HCT116 (cell line): ENCODE data around the gene CUX1. TPM values are rescaled to one million over a fixed set of nuclear protein-coding genes. Genes with fewer than 3 reads are reported as not detected.

ENCODE experiments used
- ATAC-seq: fragments of 200-7000 bp; cut with Tn5 transposase; 2 replicates; pipeline ENCODE4 v1.9.1; 2020; ENCODE audit warnings: mild to moderate bottlenecking, moderate library complexity
- BruUV-seq: library from RNA; stranded (reverse); fragments of 400-500 nt; replicated peaks from 2 replicates; lab custom pipeline; 2021; lab: Mats Ljungman, UMichigan
- CTCF ChIA-PET: fragments of 300-600 bp; sonication (Branson Sonifier 250); formaldehyde crosslinking; loops from one replicate; lab custom pipeline; 2021; ENCODE audit warnings: antibody characterized with exemption; lab: Charles Lee
- POLR2A ChIA-PET: fragments of 300-600, 350-600 bp; sonication (Branson Sonifier 250); formaldehyde crosslinking; loops from one replicate; lab custom pipeline; 2021; ENCODE audit warnings: antibody characterized with exemption; lab: Charles Lee
- RAD21 ChIA-PET, 2 experiments: fragments of 300-600 bp; sonication (Branson Sonifier 250); formaldehyde crosslinking; loops; one replicate each; lab custom pipeline; 2023; ENCODE audit warnings: low total read pairs in 2 of 2; ENCODE audit not compliant: uncharacterized antibody in 2 of 2, unreplicated experiment in 2 of 2, low non-redundant PET in 1 of 2; lab: Charles Lee
- DNase-seq: peaks from one replicate; pipeline ENCODE4 v3.0.0-alpha.2; 2010; ENCODE audit warnings: low read depth, low spot score
- H2AFZ ChIP-seq: fragments of 200-600 bp; shearing (Covaris generic), sonication (generic); 2 replicates; pipeline ENCODE4 v1.6.1; 2017; ENCODE audit warnings: low read depth, mixed run types, mixed read lengths, antibody characterized with exemption, low read length; ENCODE audit not compliant: poor library complexity, severe bottlenecking
- H3K27ac ChIP-seq: 2 replicates; pipeline ENCODE4 v1.5.1; 2012; ENCODE audit warnings: low read depth, low read length
- H3K27me3 ChIP-seq: fragments of 200-600 bp; sonication (generic); 2 replicates; pipeline ENCODE4 v1.6.1; 2016; ENCODE audit warnings: mixed run types, low read length, mixed read lengths; ENCODE audit not compliant: insufficient read depth
- H3K36me3 ChIP-seq, 2 experiments: fragments of 200-500 bp in 1 of 2; fragments of 200-600 bp in 1 of 2; sonication (Bioruptor generic) in 1 of 2; sonication (generic) in 1 of 2; 2 replicates each; pipeline versions ENCODE4 v1.5.1 to v1.6.1; 2014 to 2016; ENCODE audit warnings: low read length in 2 of 2, inconsistent platforms in 1 of 2, mixed read lengths in 1 of 2, mixed run types in 1 of 2; ENCODE audit not compliant: insufficient read depth in 2 of 2, control insufficient read depth in 1 of 2
- H3K4me1 ChIP-seq, 2 experiments: fragments of 200-600 bp in 1 of 2; sonication (generic) in 1 of 2; 2 replicates each; pipeline versions ENCODE4 v1.5.1 to v1.6.1; 2012 to 2017; ENCODE audit warnings: low read length in 2 of 2, inconsistent platforms in 1 of 2, mild to moderate bottlenecking in 1 of 2, mixed read lengths in 1 of 2, mixed run types in 1 of 2, moderate library complexity in 1 of 2; ENCODE audit not compliant: insufficient read depth in 2 of 2, control insufficient read depth in 1 of 2
- H3K4me2 ChIP-seq: fragments of 200-600 bp; sonication (generic); 2 replicates; pipeline ENCODE4 v1.6.1; 2017; ENCODE audit warnings: mixed run types, low read length, mixed read lengths
- H3K4me3 ChIP-seq, 2 experiments: fragments of 200-600 bp in 1 of 2; sonication (generic) in 1 of 2; replicated peaks in 1 of 2; 2 replicates each; pipeline ENCODE4 v1.5.1; 2011 to 2016; ENCODE audit warnings: low read length in 2 of 2, control low read depth in 1 of 2, low read depth in 1 of 2, mild to moderate bottlenecking in 1 of 2, mixed read lengths in 1 of 2, mixed run types in 1 of 2
- H3K79me2 ChIP-seq: fragments of 200-600 bp; sonication (generic); 2 replicates; pipeline ENCODE4 v1.6.1; 2017; ENCODE audit warnings: mild to moderate bottlenecking, mixed run types, low read length, moderate library complexity, mixed read lengths; ENCODE audit not compliant: insufficient read depth
- H3K9ac ChIP-seq: fragments of 200-600 bp; sonication (generic); 2 replicates; pipeline ENCODE4 v1.6.1; 2016; ENCODE audit warnings: low read length, mixed read lengths
- H3K9me2 ChIP-seq: fragments of 200-600 bp; sonication (generic), shearing (Covaris generic); 2 replicates; pipeline ENCODE4 v1.6.1; 2017; ENCODE audit warnings: mixed run types, mild to moderate bottlenecking, moderate library complexity; ENCODE audit not compliant: insufficient read depth
- H3K9me3 ChIP-seq, 2 experiments: fragments of 200-500 bp in 1 of 2; fragments of 200-600 bp in 1 of 2; sonication (Bioruptor generic) in 1 of 2; sonication (generic) in 1 of 2; 2 replicates each; pipeline ENCODE4 v1.6.1; 2014 to 2017; ENCODE audit warnings: low read length in 2 of 2, mixed read lengths in 2 of 2, inconsistent platforms in 1 of 2, low read depth in 1 of 2, mild to moderate bottlenecking in 1 of 2, mixed run types in 1 of 2, moderate library complexity in 1 of 2; ENCODE audit not compliant: control insufficient read depth in 1 of 2, insufficient read depth in 1 of 2
- H4K20me1 ChIP-seq: fragments of 200-600 bp; sonication (generic), shearing (Covaris generic); 2 replicates; pipeline ENCODE4 v1.6.1; 2017; ENCODE audit warnings: mixed run types, mild to moderate bottlenecking, moderate library complexity; ENCODE audit not compliant: insufficient read depth
- ATF3 ChIP-seq: IDR thresholded peaks from 2 replicates; pipeline ENCODE4 v1.6.1; 2012
- CBX3 ChIP-seq: IDR thresholded peaks from 2 replicates; pipeline ENCODE4 v1.6.1; 2012; ENCODE audit warnings: low read depth
- CTCF ChIP-seq, 3 experiments: fragments of 200-600 bp in 1 of 3; sonication (generic) in 1 of 3; IDR thresholded peaks in 2 of 3; conservative IDR thresholded peaks in 1 of 3; 2 replicates each; pipeline ENCODE4 v1.5.1; 2012 to 2017; ENCODE audit warnings: low read depth in 2 of 3, low read length in 2 of 3, antibody characterized with exemption in 1 of 3, borderline replicate concordance in 1 of 3, control low read depth in 1 of 3, mild to moderate bottlenecking in 1 of 3, mixed read lengths in 1 of 3, mixed run types in 1 of 3, moderate library complexity in 1 of 3; ENCODE audit not compliant: insufficient read depth in 1 of 3
- EGR1 ChIP-seq: IDR thresholded peaks from 2 replicates; pipeline ENCODE4 v1.6.1; 2012; ENCODE audit warnings: low read depth
- ELF1 ChIP-seq: IDR thresholded peaks from 2 replicates; pipeline ENCODE4 v1.6.1; 2012; ENCODE audit warnings: low read depth, borderline replicate concordance
- EZH2 ChIP-seq: fragments of 200-600 bp; sonication (generic); IDR thresholded peaks from 2 replicates; pipeline ENCODE4 v1.6.1; 2017; ENCODE audit warnings: antibody characterized with exemption, mixed run types
- EZH2phosphoT487 ChIP-seq: fragments of 200-600 bp; IDR thresholded peaks from 2 replicates; pipeline ENCODE4 v1.6.1; 2018; ENCODE audit warnings: antibody characterized with exemption, borderline replicate concordance
- FOSL1 ChIP-seq: IDR thresholded peaks from 2 replicates; pipeline ENCODE4 v1.6.1; 2012; ENCODE audit warnings: low read depth
- JUND ChIP-seq: IDR thresholded peaks from 2 replicates; pipeline ENCODE4 v1.6.1; 2012
- POLR2AphosphoS5 ChIP-seq: IDR thresholded peaks from 2 replicates; pipeline ENCODE4 v1.6.1; 2011; ENCODE audit warnings: mild to moderate bottlenecking, low read depth, low read length, moderate library complexity
- SIN3A ChIP-seq: IDR thresholded peaks from 2 replicates; pipeline ENCODE4 v1.6.1; 2012; ENCODE audit warnings: low read depth
- SP1 ChIP-seq: IDR thresholded peaks from 2 replicates; pipeline ENCODE4 v1.6.1; 2012; ENCODE audit warnings: low read depth
- TCF7L2 ChIP-seq: IDR thresholded peaks from 2 replicates; pipeline ENCODE4 v1.7.0; 2011; ENCODE audit warnings: borderline replicate concordance, inconsistent platforms; ENCODE audit not compliant: insufficient read depth, insufficient read length; ENCODE audit errors: extremely low read depth
- YY1 ChIP-seq: IDR thresholded peaks from 2 replicates; pipeline ENCODE4 v1.6.1; 2011; ENCODE audit warnings: low read length, low read depth, moderate library complexity, mild to moderate bottlenecking; ENCODE audit not compliant: insufficient replicate concordance; ENCODE audit errors: extremely low read depth
- ZBTB33 ChIP-seq: IDR thresholded peaks from 2 replicates; pipeline ENCODE4 v1.6.1; 2011; ENCODE audit warnings: mild to moderate bottlenecking, low read length, moderate library complexity; ENCODE audit not compliant: insufficient replicate concordance; ENCODE audit errors: extremely low read depth
- ZNF274 ChIP-seq: fragments of 200-500 bp; sonication (Bioruptor generic); IDR thresholded peaks from 2 replicates; pipeline ENCODE4 v1.6.1; 2014; ENCODE audit warnings: mild to moderate bottlenecking, low read depth, low read length, inconsistent platforms
- intact Hi-C: fragments of 100-400 bp; cut with micrococcal nuclease; formaldehyde crosslinking; loops from 2 replicates; pipeline ENCODE4 v1.10.0; 2022
- total RNA-seq: library from RNA; stranded (reverse); gene quantifications from one replicate; pipeline ENCODE4 v1.2.1, GENCODE V29; 2021; ENCODE audit not compliant: unreplicated experiment
- TF ChIP-seq, protein P1 (sequence below): IDR thresholded peaks from 2 replicates; pipeline ENCODE4 v1.6.1; 2012

Gene CUX1
- total RNA-seq, 1 experiment from 2014 or later = 68.9 TPM

DNA sequence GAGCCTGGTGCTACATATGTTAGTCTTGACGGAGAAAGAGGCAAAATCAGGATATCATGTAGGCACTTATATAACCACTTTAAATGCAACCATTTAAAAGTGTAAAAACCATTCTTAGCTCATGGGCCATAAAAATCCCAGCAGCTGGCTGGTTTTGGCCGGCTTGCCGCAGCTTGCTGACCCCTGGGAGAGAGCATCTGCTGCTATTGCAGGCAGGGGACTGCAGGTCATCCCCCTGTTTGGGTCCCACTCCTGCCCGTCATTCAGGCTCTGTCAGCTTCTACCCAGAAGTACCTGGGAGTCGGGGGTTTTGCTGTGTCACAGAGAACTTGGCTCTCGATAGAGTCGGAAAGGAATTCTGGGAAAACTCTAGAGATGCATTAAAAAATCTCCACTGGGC, 187.4 kb downstream of the CUX1 start:
- no peaks in the 10 kb centered on the region for H4K20me1 ChIP-seq
- H2AFZ ChIP-seq = no peak overlapping the region
- CTCF ChIA-PET = no interaction called here
- ATAC-seq = no peak
- BruUV-seq = no TSS peak
- peaks cover 11% of the 10 kb centered on the region; the same call in 1 of the 2 replicates for H3K79me2 ChIP-seq
- H3K4me3 ChIP-seq = no peak overlapping the region
- H3K9me3 ChIP-seq = no peaks in the 10 kb centered on the region
- no peak for DNase-seq
- no peaks in the 10 kb centered on the region for H3K9me2 ChIP-seq
- H3K36me3 ChIP-seq = no peaks in the 10 kb centered on the region
- no peak overlapping the region for H3K27ac ChIP-seq
- intact Hi-C loops = no loop called here
- no peak overlapping the region for H3K4me2 ChIP-seq
- POLR2A ChIA-PET = no interaction called here
- H3K4me1 ChIP-seq = peaks cover 7 to 26% of the 10 kb centered on the region in 2 experiments; a peak in 3 of 4 replicates
- TF ChIP-seq ATF3 = no peak
- no peak for TF ChIP-seq YY1
- TF ChIP-seq EZH2 = no peak
- no peak for TF ChIP-seq POLR2AphosphoS5
- TF ChIP-seq ELF1 = no peak
- TF ChIP-seq ZBTB33 = no peak
- no peak for TF ChIP-seq SIN3A
- no peak for TF ChIP-seq TCF7L2
- TF ChIP-seq, protein P1, sequence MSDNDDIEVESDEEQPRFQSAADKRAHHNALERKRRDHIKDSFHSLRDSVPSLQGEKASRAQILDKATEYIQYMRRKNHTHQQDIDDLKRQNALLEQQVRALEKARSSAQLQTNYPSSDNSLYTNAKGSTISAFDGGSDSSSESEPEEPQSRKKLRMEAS = no peak
- no peak for TF ChIP-seq CBX3
- no peak for TF ChIP-seq EGR1
- no peak for TF ChIP-seq FOSL1
- TF ChIP-seq JUND = no peak
- TF ChIP-seq EZH2phosphoT487 = no peak
- no peak for TF ChIP-seq ZNF274
- no peak for TF ChIP-seq CTCF (IDR thresholded peaks at IDR 0.05 in 2 of 3, conservative IDR thresholded peaks at IDR 0.05 in 1 of 3; ENCODE audit: borderline replicate concordance in 1 of 3, insufficient read depth in 1 of 3, low read depth in 2 of 3, low read length in 2 of 3)
- no peak for TF ChIP-seq SP1
- no peaks in the 10 kb centered on the region for H3K27me3 ChIP-seq
- RAD21 ChIA-PET = no interaction called here
- no peak overlapping the region for H3K9ac ChIP-seq
